Liver (tissue), 3 donors: Measurements from ENCODE around the gene TAAR1.
"Not testable (repeated sequence)": the region's sequence is repeated elsewhere in the genome, so short reads cannot be mapped to it uniquely, and the experiment has no call there.

Experiments
- ATF3 ChIP-seq: IDR thresholded peaks from 2 replicates; pipeline ENCODE4 v1.6.1; 2016; ENCODE audit warnings: antibody characterized with exemption
- CTCF ChIP-seq: fragments of 150-350 bp; IDR thresholded peaks from 2 replicates; pipeline ENCODE4 v1.5.1; 2017; ENCODE audit warnings: improper control_type of control experiment, low read depth, low read length; ENCODE audit not compliant: missing input control
- EGR1 ChIP-seq, 2 donors: IDR thresholded peaks; 2 replicates each; pipeline ENCODE4 v1.6.1; 2016 to 2018; ENCODE audit warnings: antibody characterized with exemption in 2 of 2, low read depth in 2 of 2
- GABPA ChIP-seq, 2 donors: IDR thresholded peaks in 1 of 2; conservative IDR thresholded peaks in 1 of 2; 2 replicates each; pipeline ENCODE4 v1.6.1; 2016; ENCODE audit warnings: antibody characterized with exemption in 2 of 2, mild to moderate bottlenecking in 1 of 2, moderate library complexity in 1 of 2
- JUND ChIP-seq, 2 donors: IDR thresholded peaks; 2 replicates each; pipeline ENCODE4 v1.6.1; 2016; ENCODE audit warnings: antibody characterized with exemption in 2 of 2
- MAX ChIP-seq: IDR thresholded peaks from 2 replicates; pipeline ENCODE4 v1.6.1; 2016; ENCODE audit warnings: antibody characterized with exemption
- RAD21 ChIP-seq, 2 donors: IDR thresholded peaks; 2 replicates each; pipeline ENCODE4 v1.6.1; 2016; ENCODE audit warnings: antibody characterized with exemption in 2 of 2, mild to moderate bottlenecking in 2 of 2
- REST ChIP-seq: IDR thresholded peaks from 2 replicates; pipeline ENCODE4 v1.6.1; 2016; ENCODE audit warnings: antibody characterized with exemption, mild to moderate bottlenecking
- SP1 ChIP-seq: IDR thresholded peaks from 2 replicates; pipeline ENCODE4 v1.6.1; 2018; ENCODE audit warnings: antibody characterized with exemption, mild to moderate bottlenecking
- TAF1 ChIP-seq: conservative IDR thresholded peaks from 2 replicates; pipeline ENCODE4 v1.6.1; 2016; ENCODE audit warnings: antibody characterized with exemption, mild to moderate bottlenecking
- YY1 ChIP-seq: IDR thresholded peaks from 2 replicates; pipeline ENCODE4 v1.6.1; 2016; ENCODE audit warnings: antibody characterized with exemption, mild to moderate bottlenecking
- ZBTB33 ChIP-seq: IDR thresholded peaks from 2 replicates; pipeline ENCODE4 v1.6.1; 2016; ENCODE audit warnings: antibody characterized with exemption
- donor health status: healthy.
- donor health status: healthy.

GRCh38 chr6:132635288-132635687, 23.7 kb downstream of the TAAR1 start:
- TF ChIP-seq CTCF; TAF1; RAD21 (IDR thresholded peaks at IDR 0.05); MAX; ZBTB33; REST; YY1; ATF3; JUND (IDR thresholded peaks at IDR 0.05); EGR1 (IDR thresholded peaks at IDR 0.05; ENCODE audit: low read depth in 2 of 2); SP1; GABPA (IDR thresholded peaks at IDR 0.05 in 1 of 2, conservative IDR thresholded peaks at IDR 0.05 in 1 of 2): not testable (repeated sequence)
